ENCODE measurements around the gene NLRP9.
A peak's percentile ranks its signal among the peaks of the same experiment; 100 is the strongest.
"Not testable (repeated sequence)": the region's sequence is repeated elsewhere in the genome, so short reads cannot be mapped to it uniquely, and the experiment has no call there.

Gene NLRP9

GRCh38 chr19:55738302-55738701 lies at the start of gene NLRP9:
Gene NLRP9, minus strand, starts transcription at chr19:55738402. Its CDS starts 28 bp downstream, at chr19:55738374.
- TF ChIP-seq, protein P1, sequence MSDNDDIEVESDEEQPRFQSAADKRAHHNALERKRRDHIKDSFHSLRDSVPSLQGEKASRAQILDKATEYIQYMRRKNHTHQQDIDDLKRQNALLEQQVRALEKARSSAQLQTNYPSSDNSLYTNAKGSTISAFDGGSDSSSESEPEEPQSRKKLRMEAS (IDR thresholded peaks at IDR 0.05; ENCODE audit: low read depth, low read length): no peak
- TF ChIP-seq MYC (IDR thresholded peaks at IDR 0.05; ENCODE audit: low read depth, low read length) (no peak), POLR2A (IDR thresholded peaks at IDR 0.05; ENCODE audit: extremely low read depth, insufficient read length) (no peak)
- no peak within 1 kb of the TSS for H3K4me3 ChIP-seq (ENCODE audit: low read depth, low read length)
- DNase-seq (ENCODE audit: low read depth): no peak

DNA sequence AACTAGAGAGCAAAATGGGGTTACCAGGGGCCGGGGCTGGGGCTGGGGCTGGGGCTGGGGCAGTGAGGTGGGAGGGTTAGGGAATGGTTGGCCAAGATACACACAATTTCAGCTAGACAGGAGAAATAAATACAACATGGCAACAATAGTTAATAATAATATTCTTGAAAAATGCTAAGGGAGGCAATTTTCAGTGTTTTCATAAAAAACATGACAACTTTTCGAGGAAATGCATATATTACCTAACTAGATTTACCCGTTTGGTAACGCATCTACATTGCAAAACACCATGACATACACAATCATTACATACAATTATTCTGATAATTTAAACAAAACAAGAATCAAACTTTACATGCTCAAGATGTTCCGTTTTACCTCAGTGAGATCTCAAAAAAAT lies 42.9 kb upstream of the NLRP9 start:
- TF ChIP-seq CTCF (IDR thresholded peaks at IDR 0.05; ENCODE audit: low read depth, low read length) (no peak), MYC (IDR thresholded peaks at IDR 0.05; ENCODE audit: low read depth, low read length) (no peak), POLR2A (IDR thresholded peaks at IDR 0.05; ENCODE audit: extremely low read depth, insufficient read length) (no peak)
- H3K4me3 ChIP-seq (ENCODE audit: low read depth, low read length): no peak overlapping the region
- DNase-seq (ENCODE audit: low read depth): no peak

- no peak overlapping the region for H3K4me3 ChIP-seq (ENCODE audit: low read depth, low read length)
- TF ChIP-seq, protein P1 (IDR thresholded peaks at IDR 0.05; ENCODE audit: low read depth, low read length): no peak
- TF ChIP-seq POLR2A (IDR thresholded peaks at IDR 0.05; ENCODE audit: extremely low read depth, insufficient read length) (no peak), CTCF (IDR thresholded peaks at IDR 0.05; ENCODE audit: low read depth, low read length) (no peak), MYC (IDR thresholded peaks at IDR 0.05; ENCODE audit: low read depth, low read length) (no peak)
- no peak for DNase-seq (ENCODE audit: low read depth)
Measured at GRCh38 chr19:55778331-55778730, 40.1 kb upstream of the NLRP9 start.

DNA sequence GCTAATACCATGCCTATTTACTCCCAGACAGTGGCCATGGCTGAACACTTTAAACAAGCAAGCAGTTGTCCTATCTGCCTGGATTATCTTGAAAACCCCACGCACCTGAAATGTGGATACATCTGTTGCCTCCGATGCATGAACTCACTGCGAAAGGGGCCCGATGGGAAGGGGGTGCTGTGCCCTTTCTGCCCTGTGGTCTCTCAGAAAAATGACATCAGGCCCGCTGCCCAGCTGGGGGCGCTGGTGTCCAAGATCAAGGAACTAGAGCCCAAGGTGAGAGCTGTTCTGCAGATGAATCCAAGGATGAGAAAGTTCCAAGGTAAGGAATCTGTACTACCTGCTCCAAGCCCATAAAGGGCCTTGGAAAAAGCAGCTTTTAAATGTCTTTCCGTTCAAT lies 39.3 kb upstream of the NLRP9 start:
- DNase-seq (ENCODE audit: low read depth): peak; percentile 9
- TF ChIP-seq MYC (IDR thresholded peaks at IDR 0.05; ENCODE audit: low read depth, low read length) (no peak), POLR2A (IDR thresholded peaks at IDR 0.05; ENCODE audit: extremely low read depth, insufficient read length) (no peak), CTCF (IDR thresholded peaks at IDR 0.05; ENCODE audit: low read depth, low read length) (peak; percentile 35)
- H3K4me3 ChIP-seq (ENCODE audit: low read depth, low read length): no peak overlapping the region

- not testable (repeated sequence) for DNase-seq (ENCODE audit: low read depth); H3K4me3 ChIP-seq (ENCODE audit: low read depth, low read length)
Measured at GRCh38 chr19:55769632-55770031, 31.4 kb upstream of the NLRP9 start.

DNA sequence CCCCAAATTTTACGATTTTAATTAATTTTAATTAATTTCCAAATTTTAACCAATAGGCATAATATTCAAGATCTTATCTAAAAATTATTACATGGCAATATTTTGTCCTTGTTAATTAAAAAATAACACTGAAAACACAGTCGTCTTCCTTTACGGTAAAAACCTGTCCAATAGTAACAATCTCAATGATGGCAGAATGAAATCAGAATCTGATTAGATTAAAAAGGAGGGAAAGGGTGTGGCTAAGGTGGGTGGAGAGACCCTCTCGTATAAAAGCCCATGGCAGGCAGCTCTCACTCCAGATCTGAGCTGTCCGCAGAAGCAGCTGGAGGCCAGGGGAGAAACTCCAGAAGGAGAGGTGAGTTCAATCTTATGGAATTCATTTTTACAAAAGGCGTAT lies 30.6 kb upstream of the NLRP9 start, which contains the start of gene RFPL4AL1:
TSS of gene RFPL4AL1 (plus strand) at position 301 of the 400 bp plus-strand sequence. CDS start 2,687 bp downstream, outside the sequence.
- not testable (repeated sequence) for H3K4me3 ChIP-seq (ENCODE audit: low read depth, low read length); DNase-seq (ENCODE audit: low read depth)

DNA sequence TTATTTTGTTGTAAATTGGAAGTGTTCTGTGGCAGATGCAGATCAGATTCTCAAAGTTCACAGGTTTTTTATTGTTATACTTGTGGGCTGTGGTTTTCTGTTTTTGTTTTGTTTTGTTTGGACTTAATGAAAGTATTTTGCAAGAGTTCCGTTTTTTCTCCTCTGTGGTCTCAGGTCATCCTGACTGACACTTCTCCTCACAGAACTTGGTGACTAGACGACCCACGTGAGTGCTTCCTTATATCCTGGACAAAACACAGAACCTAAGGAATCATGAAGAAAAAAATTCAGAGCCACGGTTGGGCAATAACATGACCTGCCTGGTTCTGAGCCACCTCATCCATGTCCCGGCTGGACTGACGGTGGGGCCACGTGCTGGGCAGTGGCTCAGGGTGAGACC lies 28.3 kb upstream of the NLRP9 start:
- H3K4me3 ChIP-seq (ENCODE audit: low read depth, low read length): no peak overlapping the region
- DNase-seq (ENCODE audit: low read depth): peak; percentile 26
- TF ChIP-seq MYC (IDR thresholded peaks at IDR 0.05; ENCODE audit: low read depth, low read length): no peak

- H3K4me3 ChIP-seq (ENCODE audit: low read depth, low read length); DNase-seq (ENCODE audit: low read depth): not testable (repeated sequence)
Measured at GRCh38 chr19:55758797-55759196, 20.6 kb upstream of the NLRP9 start, which contains the start of gene RFPL4A. Gene RFPL4A, plus strand, starts transcription at chr19:55759097. Its CDS starts 2,704 bp downstream, at chr19:55761801.

DNA sequence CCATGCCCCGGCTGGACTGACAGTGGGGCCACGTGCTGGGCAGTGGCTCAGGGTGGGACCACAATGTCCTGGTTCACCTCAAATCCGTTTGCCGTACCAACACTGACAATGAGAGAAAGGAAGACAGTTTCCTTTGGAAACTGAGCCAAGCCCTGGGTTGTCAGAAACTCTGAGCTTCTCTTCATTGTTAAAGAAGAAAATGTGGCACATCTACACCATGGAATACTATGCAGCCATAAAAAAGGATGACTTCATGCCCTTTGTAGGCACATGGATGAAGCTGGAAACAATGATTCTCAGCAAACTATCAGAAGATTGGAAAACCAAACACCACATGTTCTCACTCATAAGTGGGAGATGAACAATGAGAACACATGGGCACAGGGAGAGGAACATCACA lies 18.6 kb upstream of the NLRP9 start:
- not testable (repeated sequence) for H3K4me3 ChIP-seq (ENCODE audit: low read depth, low read length); DNase-seq (ENCODE audit: low read depth)

GRCh38 chr19:55753401-55753800 lies 15.2 kb upstream of the NLRP9 start:
- DNase-seq (ENCODE audit: low read depth): no peak
- no peak for TF ChIP-seq CTCF (IDR thresholded peaks at IDR 0.05; ENCODE audit: low read depth, low read length)
- no peak for TF ChIP-seq MYC (IDR thresholded peaks at IDR 0.05; ENCODE audit: low read depth, low read length)
- no peak for TF ChIP-seq POLR2A (IDR thresholded peaks at IDR 0.05; ENCODE audit: extremely low read depth, insufficient read length)
- TF ChIP-seq, protein P1 (IDR thresholded peaks at IDR 0.05; ENCODE audit: low read depth, low read length): no peak
- no peak overlapping the region for H3K4me3 ChIP-seq (ENCODE audit: low read depth, low read length)

All from NB4 (cell line).